GM23338 (cell line): ENCODE results near the gene ETV3. TPM values are rescaled to one million over a fixed set of nuclear protein-coding genes. Genes with fewer than 3 reads are reported as not detected.
A peak's percentile ranks its signal among the peaks of the same experiment; 100 is the strongest.

ENCODE experiments used
- ATAC-seq: fragments of 200-7000 bp; cut with Tn5 transposase; 3 replicates; pipeline ENCODE4 v1.9.1; 2020
- DNase-seq: peaks from one replicate; pipeline ENCODE4 v3.0.0-alpha.2; 2015; ENCODE audit warnings: low spot score
- H2AFZ ChIP-seq: fragments of 200-600 bp; sonication (generic); 2 replicates; pipeline ENCODE4 v1.8.0; 2016; ENCODE audit warnings: antibody characterized with exemption, mild to moderate bottlenecking, moderate library complexity
- H3F3A ChIP-seq: fragments of 200-600 bp; sonication (generic); replicated peaks from 2 replicates; pipeline ENCODE4 v1.8.0; 2017; ENCODE audit warnings: antibody characterized with exemption, mixed run types, low read depth
- H3K27ac ChIP-seq: fragments of 200-600 bp; sonication (generic); 2 replicates; pipeline ENCODE4 v1.6.1; 2016; ENCODE audit warnings: low read depth
- H3K27me3 ChIP-seq: fragments of 200-600 bp; sonication (generic); 2 replicates; pipeline ENCODE4 v1.8.0; 2016; ENCODE audit warnings: mild to moderate bottlenecking, mixed run types, moderate library complexity; ENCODE audit not compliant: insufficient read depth
- H3K36me3 ChIP-seq: fragments of 200-600 bp; sonication (generic); 2 replicates; pipeline ENCODE4 v1.8.0; 2016; ENCODE audit warnings: mild to moderate bottlenecking; ENCODE audit not compliant: insufficient read depth
- H3K4me1 ChIP-seq: fragments of 200-600 bp; sonication (generic); 2 replicates; pipeline ENCODE4 v1.8.0; 2016; ENCODE audit warnings: mild to moderate bottlenecking, moderate library complexity; ENCODE audit not compliant: insufficient read depth
- H3K4me2 ChIP-seq: fragments of 200-600 bp; sonication (generic); 2 replicates; pipeline ENCODE4 v1.7.1; 2017; ENCODE audit warnings: mixed run types
- H3K4me3 ChIP-seq: fragments of 200-600 bp; sonication (generic); 2 replicates; pipeline ENCODE4 v1.6.1; 2016; ENCODE audit warnings: mixed run types
- H3K79me2 ChIP-seq: fragments of 200-600 bp; sonication (generic); replicated peaks from 2 replicates; pipeline ENCODE4 v1.8.0; 2017; ENCODE audit warnings: mild to moderate bottlenecking; ENCODE audit not compliant: insufficient read depth
- H3K9me2 ChIP-seq: fragments of 200-600 bp; sonication (generic); 2 replicates; pipeline ENCODE4 v1.8.0; 2017; ENCODE audit not compliant: insufficient read depth
- H4K20me1 ChIP-seq: fragments of 200-600 bp; sonication (generic); replicated peaks from 2 replicates; pipeline ENCODE4 v1.8.0; 2017; ENCODE audit warnings: mild to moderate bottlenecking; ENCODE audit not compliant: insufficient read depth
- H3K27ac Mint-ChIP-seq: 2 replicates; pipeline ENCODE4 v1.8.0; 2020; ENCODE audit warnings: inconsistent platforms, mild to moderate bottlenecking, moderate library complexity, mixed read lengths
- H3K27me3 Mint-ChIP-seq: 3 replicates; pipeline ENCODE4 v1.8.0; 2022; ENCODE audit warnings: low read depth, mild to moderate bottlenecking, moderate library complexity, mixed read lengths, inconsistent platforms; ENCODE audit not compliant: insufficient read depth, poor library complexity
- H3K36me3 Mint-ChIP-seq: 3 replicates; pipeline ENCODE4 v1.8.0; 2021; ENCODE audit warnings: low read depth, mild to moderate bottlenecking, inconsistent platforms, moderate library complexity, mixed read lengths
- H3K4me1 Mint-ChIP-seq: 3 replicates; pipeline ENCODE4 v1.8.0; 2020; ENCODE audit warnings: mild to moderate bottlenecking, inconsistent platforms, mixed read lengths
- H3K4me3 Mint-ChIP-seq: 3 replicates; pipeline ENCODE4 v1.8.0; 2021; ENCODE audit warnings: moderate library complexity, mild to moderate bottlenecking, inconsistent platforms, mixed read lengths
- H3K9me3 Mint-ChIP-seq: 3 replicates; pipeline ENCODE4 v1.8.0; 2020; ENCODE audit warnings: moderate library complexity, mild to moderate bottlenecking, inconsistent platforms, mixed read lengths
- CREB1 ChIP-seq: fragments of 250-450 bp; sonication (Bioruptor Pico); IDR thresholded peaks from 2 replicates; pipeline ENCODE4 v1.5.0; 2020; ENCODE audit warnings: low read depth, mild to moderate bottlenecking, moderate library complexity
- CTCF ChIP-seq, 2 experiments: fragments of 200-600 bp in 1 of 2; sonication (generic) in 1 of 2; conservative IDR thresholded peaks; 2 replicates each; pipeline versions ENCODE4 v1.5.1 to v1.6.1; 2016 to 2017; ENCODE audit warnings: antibody characterized with exemption in 2 of 2, low read depth in 2 of 2, mild to moderate bottlenecking in 2 of 2, moderate library complexity in 1 of 2
- ETS1 ChIP-seq: IDR thresholded peaks from 2 replicates; pipeline ENCODE4 v1.6.1; 2016; ENCODE audit warnings: antibody characterized with exemption
- EZH2 ChIP-seq: fragments of 200-600 bp; sonication (generic); IDR thresholded peaks from one replicate; pipeline ENCODE4 v1.8.0; 2017; ENCODE audit warnings: antibody characterized with exemption, mild to moderate bottlenecking, low read depth; ENCODE audit not compliant: unreplicated experiment
- EZH2phosphoT487 ChIP-seq: fragments of 200-600 bp; sonication (generic); IDR thresholded peaks from one replicate; pipeline ENCODE4 v1.8.1; 2018; ENCODE audit warnings: antibody characterized with exemption; ENCODE audit not compliant: unreplicated experiment
- NANOG ChIP-seq: IDR thresholded peaks from 2 replicates; pipeline ENCODE4 v1.6.1; 2016; ENCODE audit warnings: antibody characterized with exemption, borderline replicate concordance
- REST ChIP-seq: IDR thresholded peaks from one replicate; pipeline ENCODE4 v1.6.1; 2018; ENCODE audit warnings: antibody characterized with exemption; ENCODE audit not compliant: unreplicated experiment
- STAT1 ChIP-seq: IDR thresholded peaks from one replicate; pipeline ENCODE4 v1.6.1; 2016; ENCODE audit warnings: antibody characterized with exemption; ENCODE audit not compliant: unreplicated experiment
- ZNF114 ChIP-seq: fragments of 250-450 bp; sonication (Bioruptor Pico); IDR thresholded peaks from 2 replicates; pipeline ENCODE4 v1.5.0; 2020; ENCODE audit warnings: mild to moderate bottlenecking, moderate library complexity
- ZNF462 ChIP-seq: fragments of 250-450 bp; sonication (Bioruptor Pico); IDR thresholded peaks from 2 replicates; pipeline ENCODE4 v1.5.0; 2020; ENCODE audit warnings: mild to moderate bottlenecking, moderate library complexity
- polyA plus RNA-seq: library from polyadenylated mRNA; unstranded; fragments of >200 nt; fragmentation: Nextera tagmentation; extraction: Ambion mirVana; gene quantifications from 2 replicates; pipeline ENCODE4 v1.2.1, GENCODE V29; 2016
- total RNA-seq: library from RNA; depleted of rRNA; stranded (reverse); fragments of >200 nt; shearing (Covaris generic); gene quantifications from 2 replicates; pipeline ENCODE4 v1.2.3, GENCODE V29; 2014

Gene ETV3
- total and polyA plus RNA-seq, 2 experiments from 2014 or later = 8.1 to 19.6 TPM

GRCh38 chr1:157101149-157101548 lies 37.0 kb downstream of the ETV3 start (continued):
- TF ChIP-seq CTCF (conservative IDR thresholded peaks at IDR 0.05; ENCODE audit: low read depth in 2 of 2) = no peak
- no peak for TF ChIP-seq ETS1
- TF ChIP-seq NANOG = no peak
- TF ChIP-seq EZH2phosphoT487 = no peak

- Histone ChIP-seq H3K4me2 (no peak within 1 kb of the TSS), H3F3A (no peaks in the 10 kb centered on the region), H3K79me2 (no peaks in the 10 kb centered on the region), H3K36me3 (no peaks in the 10 kb centered on the region), H3K9me2 (no peaks in the 10 kb centered on the region), H2AFZ (peak within 1 kb of the TSS; percentile 32; the same call in 1 of the 2 replicates), H3K4me3 (no peak within 1 kb of the TSS), H3K27me3 (no peaks in the 10 kb centered on the region), H4K20me1 (no peaks in the 10 kb centered on the region), H3K27ac (no peak within 1 kb of the TSS), H3K4me1 (0 out of 2 replicates have a peak, but pooled peaks cover 3% of the 10 kb centered on the region)
- H3K4me3 Mint-ChIP-seq = no peak within 1 kb of the TSS
- H3K4me1 Mint-ChIP-seq = peaks cover 2% of the 10 kb centered on the region
- no peaks in the 10 kb centered on the region for H3K9me3 Mint-ChIP-seq
- peaks cover 14% of the 10 kb centered on the region for H3K27me3 Mint-ChIP-seq
- H3K27ac Mint-ChIP-seq = no peak within 1 kb of the TSS
- H3K36me3 Mint-ChIP-seq = no peaks in the 10 kb centered on the region; the same call in 2 of the 3 replicates
- no peak for DNase-seq
- ATAC-seq = no peak; the same call in 2 of the 3 replicates
- TF ChIP-seq REST (no peak), CTCF (conservative IDR thresholded peaks at IDR 0.05; ENCODE audit: low read depth in 2 of 2) (no peak), CREB1 (CRISPR knock-in tag) (no peak), ZNF114 (CRISPR knock-in tag) (no peak), ZNF462 (CRISPR knock-in tag) (no peak), EZH2 (no peak), STAT1 (no peak), EZH2phosphoT487 (no peak)
Observed at GRCh38 chr1:157099633-157100009, 38.6 kb downstream of the ETV3 start, which contains the start of gene ETV3L. TSS of gene ETV3L (minus strand) at chr1:157099808. CDS start at chr1:157099523, 285 bp downstream.
